Stomach (tissue), 4 donors: ENCODE results near the gene CARMIL3.

ENCODE experiments used
- EP300 ChIP-seq: sonication (generic); formaldehyde crosslinking; IDR thresholded peaks from one replicate; pipeline ENCODE4 v1.6.1; 2017; ENCODE audit warnings: antibody characterized with exemption
- TF ChIP-seq, protein P1 (sequence below), 7 experiments: fragments of 450-650 bp in 4 of 7; fragments of 200-600 bp in 3 of 7; sonication (generic) in 3 of 7; IDR thresholded peaks; one replicate each; pipeline ENCODE4 v1.5.1; 2016 to 2019; ENCODE audit warnings: antibody characterized with exemption in 7 of 7, control low read depth in 2 of 7, mild to moderate bottlenecking in 1 of 7

DNA sequence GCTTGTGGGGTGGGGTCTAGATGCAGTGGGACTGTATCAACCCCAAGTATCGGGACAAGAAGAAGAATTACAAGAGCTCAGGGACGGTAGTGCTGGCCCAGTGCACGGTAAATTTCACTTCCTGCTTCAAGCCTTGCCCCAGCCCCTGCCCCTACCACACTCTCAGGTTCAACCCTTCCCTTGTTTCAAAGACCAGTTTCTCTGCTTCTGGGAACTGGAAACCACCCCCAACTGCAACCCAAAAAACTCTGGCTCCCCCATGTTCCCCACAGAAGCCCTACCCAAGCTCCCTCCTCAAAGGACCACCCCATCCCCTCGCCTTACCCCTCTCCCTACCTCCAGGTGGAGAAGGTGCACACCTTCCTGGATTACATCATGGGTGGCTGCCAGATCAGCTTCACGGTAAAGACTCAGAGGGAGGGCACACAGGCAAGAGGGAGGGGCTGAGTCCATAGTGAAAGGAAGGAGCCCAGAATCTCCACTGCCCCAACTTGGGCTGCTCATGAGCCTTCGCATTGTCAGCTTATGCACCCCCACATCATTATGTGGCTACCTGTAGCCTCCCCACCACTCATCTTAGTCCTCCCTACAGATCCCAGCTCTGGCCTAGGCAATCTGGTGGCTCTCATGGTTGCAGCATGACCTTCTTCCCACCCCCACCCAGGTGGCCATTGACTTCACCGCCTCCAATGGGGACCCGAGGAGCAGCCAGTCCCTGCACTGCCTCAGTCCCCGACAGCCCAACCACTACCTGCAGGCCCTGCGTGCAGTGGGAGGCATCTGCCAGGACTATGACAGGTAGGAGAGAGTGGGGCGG is 23.9 kb downstream of the CARMIL3 start:
- TF ChIP-seq, protein P1, sequence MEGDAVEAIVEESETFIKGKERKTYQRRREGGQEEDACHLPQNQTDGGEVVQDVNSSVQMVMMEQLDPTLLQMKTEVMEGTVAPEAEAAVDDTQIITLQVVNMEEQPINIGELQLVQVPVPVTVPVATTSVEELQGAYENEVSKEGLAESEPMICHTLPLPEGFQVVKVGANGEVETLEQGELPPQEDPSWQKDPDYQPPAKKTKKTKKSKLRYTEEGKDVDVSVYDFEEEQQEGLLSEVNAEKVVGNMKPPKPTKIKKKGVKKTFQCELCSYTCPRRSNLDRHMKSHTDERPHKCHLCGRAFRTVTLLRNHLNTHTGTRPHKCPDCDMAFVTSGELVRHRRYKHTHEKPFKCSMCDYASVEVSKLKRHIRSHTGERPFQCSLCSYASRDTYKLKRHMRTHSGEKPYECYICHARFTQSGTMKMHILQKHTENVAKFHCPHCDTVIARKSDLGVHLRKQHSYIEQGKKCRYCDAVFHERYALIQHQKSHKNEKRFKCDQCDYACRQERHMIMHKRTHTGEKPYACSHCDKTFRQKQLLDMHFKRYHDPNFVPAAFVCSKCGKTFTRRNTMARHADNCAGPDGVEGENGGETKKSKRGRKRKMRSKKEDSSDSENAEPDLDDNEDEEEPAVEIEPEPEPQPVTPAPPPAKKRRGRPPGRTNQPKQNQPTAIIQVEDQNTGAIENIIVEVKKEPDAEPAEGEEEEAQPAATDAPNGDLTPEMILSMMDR (IDR thresholded peaks at IDR 0.05) = no peak
- no peak for TF ChIP-seq EP300
